Endothelial cell of umbilical vein (primary cell): ENCODE data around the gene COL5A3. TPM values are rescaled to one million over a fixed set of nuclear protein-coding genes. Genes with fewer than 3 reads are reported as not detected.

Experiments used
- BruUV-seq: library from RNA; stranded (reverse); fragments of 400-500 nt; replicated peaks from 2 replicates; lab custom pipeline; 2021; lab: Mats Ljungman, UMichigan
- CTCF ChIA-PET: fragments of 300-600, 350-600 bp; sonication (Branson Sonifier 250); formaldehyde crosslinking; loops from one replicate; lab custom pipeline; 2021; ENCODE audit warnings: antibody characterized with exemption, inconsistent platforms; lab: Charles Lee
- POLR2A ChIA-PET: fragments of 300-600, 350-600 bp; sonication (Branson Sonifier 250); formaldehyde crosslinking; loops from one replicate; lab custom pipeline; 2021; ENCODE audit warnings: antibody characterized with exemption, inconsistent platforms; lab: Charles Lee
- DNase-seq: peaks from one replicate; pipeline ENCODE4 v3.0.0-alpha.2; 2011; ENCODE audit warnings: low read depth, low spot score
- FAIRE-seq: peaks from 2 replicates; lab custom pipeline; 2011; peaks lifted over from hg19 to GRCh38; lab: Jason Lieb, UNC
- H2AFZ ChIP-seq: 2 replicates; pipeline ENCODE4 v1.6.0; 2012; ENCODE audit warnings: low read depth, low read length, control low read depth, inconsistent platforms
- H3K27ac ChIP-seq: 2 replicates; pipeline ENCODE4 v1.5.1; 2011; ENCODE audit warnings: low read depth, mild to moderate bottlenecking, control low read depth, low read length, moderate library complexity; ENCODE audit not compliant: insufficient read depth
- H3K27me3 ChIP-seq, 2 experiments: 2 replicates each; pipeline versions ENCODE4 v1.6.0 to v1.6.1; 2011; ENCODE audit warnings: low read length in 2 of 2, mixed read lengths in 1 of 2; ENCODE audit not compliant: control insufficient read depth in 2 of 2, insufficient read depth in 2 of 2
- H3K36me3 ChIP-seq, 2 experiments: 2 replicates in 1 of 2; 3 replicates in 1 of 2; pipeline ENCODE4 v1.5.1; 2011; ENCODE audit warnings: low read length in 2 of 2, mild to moderate bottlenecking in 1 of 2, moderate library complexity in 1 of 2; ENCODE audit not compliant: control insufficient read depth in 2 of 2, insufficient read depth in 2 of 2; ENCODE audit errors: extremely low read depth in 1 of 2
- H3K4me1 ChIP-seq: 3 replicates; pipeline ENCODE4 v1.5.1; 2011; ENCODE audit warnings: mild to moderate bottlenecking, low read length; ENCODE audit not compliant: control insufficient read depth, insufficient read depth; ENCODE audit errors: extremely low read depth
- H3K4me2 ChIP-seq: 2 replicates; pipeline ENCODE4 v1.6.1; 2011; ENCODE audit warnings: low read length, control low read depth, mixed read lengths; ENCODE audit not compliant: insufficient read depth
- H3K4me3 ChIP-seq, 3 experiments: fragments of 200-600 bp in 1 of 3; sonication (generic), shearing (Covaris generic) in 1 of 3; replicated peaks in 1 of 3; 2 replicates each; pipeline ENCODE4 v1.5.1; 2011 to 2016; ENCODE audit warnings: control low read depth in 3 of 3, low read length in 3 of 3, mild to moderate bottlenecking in 2 of 3, inconsistent platforms in 1 of 3, low read depth in 1 of 3, moderate library complexity in 1 of 3; ENCODE audit not compliant: insufficient read depth in 1 of 3
- H3K79me2 ChIP-seq: 2 replicates; pipeline ENCODE4 v1.6.0; 2012; ENCODE audit warnings: low read length, inconsistent platforms; ENCODE audit not compliant: control insufficient read depth, insufficient read depth
- H3K9ac ChIP-seq: replicated peaks from 2 replicates; pipeline ENCODE3; 2011; ENCODE audit warnings: low read length, control low read depth; ENCODE audit not compliant: insufficient read depth; ENCODE audit errors: extremely low read depth
- H3K9me1 ChIP-seq: replicated peaks from 3 replicates; pipeline ENCODE4 v1.6.0; 2011; ENCODE audit warnings: mild to moderate bottlenecking, low read length; ENCODE audit not compliant: control insufficient read depth, insufficient read depth; ENCODE audit errors: extremely low read depth
- H3K9me3 ChIP-seq: replicated peaks from 2 replicates; pipeline ENCODE4 v1.5.1; 2012; ENCODE audit warnings: low read length, inconsistent platforms; ENCODE audit not compliant: control insufficient read depth, insufficient read depth
- H4K20me1 ChIP-seq: replicated peaks from 2 replicates; pipeline ENCODE3; 2011; ENCODE audit warnings: mild to moderate bottlenecking, low read length; ENCODE audit not compliant: control insufficient read depth, insufficient read depth; ENCODE audit errors: extremely low read depth
- CTCF ChIP-seq, 2 donors: IDR thresholded peaks; 1 replicate in 1 of 2; 2 replicates in 1 of 2; pipeline ENCODE4 v1.5.1; 2011; ENCODE audit warnings: low read length in 2 of 2, mild to moderate bottlenecking in 2 of 2, moderate library complexity in 2 of 2, control low read depth in 1 of 2, inconsistent platforms in 1 of 2, low read depth in 1 of 2; ENCODE audit not compliant: insufficient read depth in 1 of 2; ENCODE audit errors: extremely low read depth in 1 of 2
- EZH2 ChIP-seq: IDR thresholded peaks from 2 replicates; pipeline ENCODE4 v1.6.1; 2012; ENCODE audit warnings: borderline replicate concordance, low read depth, mild to moderate bottlenecking, moderate library complexity, low read length, inconsistent platforms; ENCODE audit not compliant: severe bottlenecking
- FOS ChIP-seq: IDR thresholded peaks from 2 replicates; pipeline ENCODE4 v1.6.1; 2011; ENCODE audit warnings: mild to moderate bottlenecking, low read length, moderate library complexity, borderline replicate concordance; ENCODE audit not compliant: insufficient read depth
- GATA2 ChIP-seq: IDR thresholded peaks from 2 replicates; pipeline ENCODE4 v1.7.0; 2011; ENCODE audit warnings: low read depth, mild to moderate bottlenecking, moderate library complexity, mixed read lengths, low read length; ENCODE audit not compliant: insufficient read length, insufficient read depth
- JUN ChIP-seq: IDR thresholded peaks from 2 replicates; pipeline ENCODE4 v1.6.1; 2011; ENCODE audit warnings: borderline replicate concordance, low read depth; ENCODE audit not compliant: insufficient read length, insufficient read depth
- MAX ChIP-seq: IDR thresholded peaks from 2 replicates; pipeline ENCODE4 v1.6.1; 2011; ENCODE audit not compliant: insufficient read depth, insufficient read length
- MYC ChIP-seq: IDR thresholded peaks from one replicate; pipeline ENCODE4 v1.6.1; 2011; ENCODE audit warnings: mild to moderate bottlenecking, low read depth, low read length
- POLR2A ChIP-seq: IDR thresholded peaks from 2 replicates; pipeline ENCODE4 v1.6.1; 2012; ENCODE audit warnings: low read depth, mild to moderate bottlenecking, control low read depth, low read length
- dilution Hi-C: fragments of 300-500 bp; cut with MboI; formaldehyde crosslinking; loops from one replicate; pipeline ENCODE4 v1.15.0; 2019; ENCODE audit warnings: low sequenced_read_pairs; ENCODE audit not compliant: extremely low pct_ligation_motif_present
- intact Hi-C: fragments of 100-400 bp; cut with micrococcal nuclease; formaldehyde crosslinking; loops from one replicate; pipeline ENCODE4 v1.10.0; 2022
- polyA plus RNA-seq, 4 experiments: library from polyadenylated mRNA; depleted of rRNA in 3 of 4; stranded (reverse) in 3 of 4; unstranded in 1 of 4; fragments of >200 nt; gene quantifications; 2 replicates each; pipeline versions ENCODE4 v1.2.1 to v1.2.3, GENCODE V29; 2011 to 2012; ENCODE audit warnings: missing spikeins in 1 of 4
- total RNA-seq: library from RNA; stranded (reverse); gene quantifications from 2 replicates; pipeline ENCODE4 v1.2.3, GENCODE V29; 2021

COL5A3 gene
- total and polyA plus RNA-seq, 2 donors (not counting 3 experiments of a cell fraction or from before 2014, with no cell fraction given) = not detected

GRCh38 chr19:9961103-9961502 lies 49.2 kb downstream of the COL5A3 start:
- TF ChIP-seq MYC (no peak), FOS (no peak), POLR2A (no peak), GATA2 (no peak), EZH2 (no peak), MAX (no peak), JUN (no peak), CTCF (IDR thresholded peaks at IDR 0.05; ENCODE audit: extremely low read depth in 1 of 2, insufficient read depth in 1 of 2, low read depth in 1 of 2, low read length in 2 of 2) (no peak)
- H3K27ac ChIP-seq = no peak overlapping the region
- CTCF ChIA-PET = interaction anchor here (2.0 kb wide), 1 partner anchor 39 kb away, joined by 6 read pairs; no protein-coding TSS in a partner anchor
- H3K36me3 ChIP-seq = no peaks in the 10 kb centered on the region
- H4K20me1 ChIP-seq = no peaks in the 10 kb centered on the region
- no peak overlapping the region for H3K9ac ChIP-seq
- POLR2A ChIA-PET = no interaction called here
- DNase-seq = no peak
- no peaks in the 10 kb centered on the region for H3K9me3 ChIP-seq
- no peak overlapping the region for H3K4me3 ChIP-seq
- no peak for FAIRE-seq
- intact Hi-C loops (no loop called here), dilution Hi-C loops (no loop called here)
- no peaks in the 10 kb centered on the region for H3K4me1 ChIP-seq
- H3K27me3 ChIP-seq = peaks cover 3% of the 10 kb centered on the region in 2 experiments
- H2AFZ ChIP-seq = no peak overlapping the region
- BruUV-seq = no TSS peak
- H3K79me2 ChIP-seq = no peaks in the 10 kb centered on the region
- H3K9me1 ChIP-seq = no peaks in the 10 kb centered on the region
- H3K4me2 ChIP-seq = no peak overlapping the region
